Putamen (tissue), 1 donor: ENCODE measurements around the gene EML4.

Experiments used
- DNase-seq: peaks from one replicate; pipeline ENCODE4 v3.0.0-alpha.2; 2016; ENCODE audit warnings: low spot score

EML4 gene

DNA sequence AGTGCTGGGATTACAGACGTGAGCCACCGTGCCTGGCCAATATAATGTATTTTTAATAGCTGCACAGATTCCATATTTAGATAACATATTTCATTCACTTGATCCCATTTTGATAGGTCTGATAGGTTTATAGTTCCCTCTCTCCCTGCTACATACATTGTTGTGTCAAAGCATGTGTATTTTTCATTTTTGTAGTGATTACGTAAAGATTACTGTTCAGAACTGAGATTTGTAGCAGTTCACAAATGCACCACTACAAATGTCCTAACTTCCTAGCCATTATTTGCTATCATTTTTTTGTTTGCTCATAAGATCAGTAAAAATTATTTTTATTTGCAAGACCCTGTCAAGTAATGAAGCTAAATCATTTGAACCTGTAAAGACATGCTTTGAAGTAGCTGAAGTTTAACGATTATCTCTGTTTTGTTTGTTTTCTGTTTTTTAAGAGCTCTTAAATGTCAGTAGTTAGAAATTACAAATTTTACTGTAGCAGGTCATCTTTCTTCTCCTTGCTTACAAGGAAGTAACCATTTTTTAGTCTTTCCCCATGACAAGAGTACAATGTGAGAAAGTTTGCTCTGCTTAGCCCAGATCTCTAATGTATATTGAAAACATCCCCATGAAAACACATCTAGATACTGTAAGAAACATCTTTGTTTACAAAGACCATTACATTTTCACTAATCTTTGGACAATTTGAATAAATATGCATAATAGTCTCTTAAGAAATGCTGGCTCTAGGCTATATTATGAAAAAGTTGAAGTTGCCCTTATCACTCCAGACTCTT, 54.1 kb downstream of the EML4 start:
- no peak for DNase-seq

DNA sequence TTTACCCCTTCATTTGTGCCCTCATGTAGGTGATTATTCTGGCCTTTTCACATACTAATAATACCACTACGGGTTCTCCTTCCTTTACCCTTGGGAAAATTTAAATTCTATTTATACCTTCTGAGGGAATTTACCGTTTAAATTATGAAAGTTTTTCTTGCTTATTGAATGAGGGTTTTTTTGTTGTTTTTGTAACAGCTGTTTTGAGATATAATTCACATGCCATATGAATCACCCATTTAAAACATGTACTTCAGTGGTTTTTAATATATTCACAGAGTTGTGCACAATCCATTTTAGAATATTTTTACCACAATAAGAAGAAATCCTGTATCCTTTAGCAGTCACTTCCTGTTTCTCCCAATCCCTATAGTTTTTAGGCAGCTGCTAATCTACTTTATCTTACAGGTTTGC, 54.7 kb downstream of the EML4 start:
- no peak for DNase-seq

DNA sequence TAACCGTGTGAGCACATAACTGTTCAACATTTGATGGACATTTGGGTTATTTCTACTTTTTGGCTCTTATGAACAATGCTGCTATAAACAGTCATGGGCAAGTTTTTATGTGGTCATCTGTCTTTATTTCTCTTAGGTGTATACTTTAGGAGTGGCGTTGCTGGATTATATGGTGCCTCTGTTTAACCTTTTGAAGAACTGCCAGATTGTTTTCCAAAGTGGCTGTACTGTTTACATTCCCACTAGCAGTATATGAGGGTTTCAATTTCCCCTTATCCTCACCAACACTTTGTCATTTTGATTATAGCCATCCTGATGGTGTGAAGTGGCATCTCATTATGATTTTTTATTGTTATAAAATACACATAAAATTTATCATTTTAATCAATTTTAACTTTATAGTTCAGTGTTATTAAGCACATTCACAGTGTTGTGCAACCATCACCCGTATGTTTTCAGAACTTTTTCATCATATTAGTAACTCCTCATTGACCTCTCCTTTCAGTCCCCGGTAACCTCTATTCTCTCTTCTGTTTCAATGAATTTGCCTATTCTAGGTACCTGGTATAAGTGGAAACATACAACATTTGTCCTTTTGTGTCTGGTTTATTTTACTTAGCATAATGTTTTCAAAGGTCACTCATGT, 55.4 kb downstream of the EML4 start:
- no peak for DNase-seq

DNA sequence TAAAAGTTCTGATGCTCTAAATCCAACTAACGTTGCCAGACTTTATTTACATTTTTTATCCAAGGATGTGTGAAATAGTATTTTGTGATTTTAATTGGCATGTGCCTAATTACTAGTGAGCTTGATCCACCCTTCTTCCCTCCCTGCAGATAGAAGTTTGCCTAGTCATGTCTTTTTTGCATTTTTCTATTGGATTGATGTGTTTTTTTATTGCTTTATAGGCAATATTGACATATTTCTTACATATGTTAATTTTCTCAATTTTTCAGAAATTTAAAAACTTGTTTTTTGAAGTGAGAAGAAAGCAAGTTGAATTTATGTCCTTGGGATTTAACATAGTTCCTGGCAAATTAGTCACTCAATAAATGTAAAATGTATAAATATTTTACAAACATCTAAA, 56.4 kb downstream of the EML4 start:
- no peak for DNase-seq

DNA sequence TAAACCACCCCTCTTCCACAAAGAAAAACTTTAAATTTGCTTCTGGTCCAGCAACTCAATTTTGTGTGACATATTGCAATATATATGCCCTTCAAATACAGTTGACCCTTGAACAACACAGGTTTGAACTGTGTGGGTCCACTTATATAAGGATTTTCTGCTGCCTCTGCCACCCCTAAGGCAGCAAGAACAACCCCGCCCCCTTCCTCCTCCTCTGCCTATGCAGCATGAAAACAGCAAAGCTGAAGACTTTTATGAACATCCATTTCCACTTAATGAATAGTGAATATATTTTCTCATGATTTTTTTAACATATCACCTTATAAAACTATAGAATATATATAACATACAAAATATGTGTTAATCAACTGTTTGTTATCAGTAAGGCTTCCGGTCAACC, 58.3 kb downstream of the EML4 start:
- DNase-seq, result no peak

DNA sequence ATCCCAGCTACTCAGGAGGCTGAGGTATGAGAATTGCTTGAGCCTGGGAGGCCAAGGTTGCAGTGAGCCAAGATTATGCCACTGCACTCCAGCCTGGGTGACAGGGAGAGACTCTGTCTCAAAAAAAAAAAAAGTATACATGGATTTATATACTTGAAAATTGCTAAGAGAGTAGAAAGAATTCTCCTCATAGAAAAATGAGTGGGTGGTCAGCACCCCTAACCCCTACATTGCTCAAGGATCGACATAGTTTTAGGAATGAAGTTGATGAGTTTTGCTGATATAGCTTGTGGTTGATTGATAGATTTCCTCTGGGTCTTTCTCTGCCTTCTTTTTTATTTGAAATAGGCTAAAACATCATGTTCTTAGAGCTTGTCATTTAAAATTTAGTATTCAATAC, 58.9 kb downstream of the EML4 start:
- no peak for DNase-seq

DNA sequence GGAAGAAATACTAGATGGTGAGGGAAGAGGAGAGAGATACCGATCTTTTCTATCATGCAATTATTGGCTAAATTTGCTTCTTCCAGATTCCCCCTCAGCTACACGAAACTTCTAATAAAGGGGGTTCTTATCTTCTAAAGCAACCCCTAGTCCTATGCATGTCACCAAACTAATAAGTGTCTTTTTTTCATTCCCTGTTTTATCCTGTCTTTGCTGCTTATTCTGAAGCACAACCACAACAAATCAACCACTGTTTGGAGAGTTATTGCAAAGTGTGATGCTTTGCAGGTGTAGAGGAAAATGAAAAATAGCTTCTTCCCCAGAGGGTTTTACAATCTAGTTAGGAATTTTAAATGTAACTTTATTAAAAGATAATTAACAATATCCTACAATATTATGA, 60.8 kb downstream of the EML4 start:
- DNase-seq, result no peak

DNA sequence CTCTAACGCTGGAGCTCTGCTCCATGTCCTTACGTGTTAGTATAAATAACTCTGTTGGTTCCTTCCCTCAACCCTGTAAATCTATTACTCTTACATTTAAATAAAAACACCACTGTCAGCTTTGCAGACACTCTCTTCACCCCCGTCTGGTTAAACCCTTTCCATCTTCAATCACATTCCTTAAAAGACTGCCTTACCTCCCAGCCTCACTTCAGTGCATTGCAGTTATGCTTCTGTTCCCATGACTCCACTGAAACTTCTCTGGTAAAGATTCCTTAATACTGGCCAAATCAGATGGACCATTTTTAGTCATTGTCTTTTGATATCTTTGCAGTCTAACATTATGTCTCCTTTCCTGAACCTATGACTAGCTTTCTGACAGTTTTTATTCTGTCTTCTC, 61.7 kb downstream of the EML4 start:
- DNase-seq, result no peak

DNA sequence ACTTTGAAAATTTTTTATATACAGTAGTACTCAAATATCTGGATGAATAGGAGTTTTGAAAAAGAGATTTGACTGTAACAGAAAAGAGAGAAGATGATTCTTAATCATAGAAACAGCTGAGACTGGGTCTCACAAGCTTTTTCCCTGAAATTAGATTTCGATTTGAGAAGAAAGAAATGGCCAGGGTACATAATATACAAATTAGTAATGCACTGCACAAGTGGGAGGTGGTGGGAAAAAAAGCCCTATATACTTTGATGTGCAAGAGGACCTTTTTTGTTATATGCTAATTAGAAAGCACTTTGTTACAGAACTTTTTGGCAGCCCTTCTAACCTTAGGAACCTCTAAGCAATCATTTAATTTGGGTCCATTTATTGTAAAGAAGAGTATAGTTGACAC, 62.9 kb downstream of the EML4 start:
- no peak for DNase-seq

DNA sequence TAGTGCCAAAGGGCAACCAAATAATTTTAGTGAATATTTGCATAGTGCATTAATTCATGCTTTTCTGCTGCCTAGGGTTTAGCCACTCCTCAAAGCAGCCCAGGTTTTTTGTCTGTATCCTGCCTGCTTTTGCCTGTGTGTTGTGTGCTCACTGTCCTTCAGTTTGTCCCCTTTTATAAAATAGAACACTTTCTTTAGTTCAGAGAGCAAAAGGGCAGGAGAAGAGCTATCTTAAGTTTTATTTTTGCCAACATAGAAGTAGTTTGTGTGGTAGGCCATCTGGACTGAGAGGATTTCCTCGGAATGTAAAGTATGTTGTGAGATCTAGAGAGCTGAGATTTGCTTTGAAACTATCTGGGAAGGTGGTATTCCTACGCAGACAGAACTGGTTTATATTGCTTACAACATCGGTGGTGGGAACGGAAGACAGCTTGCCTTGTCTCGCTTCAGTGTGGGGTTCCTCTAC, 64.9 kb downstream of the EML4 start:
- DNase-seq, result no peak

DNA sequence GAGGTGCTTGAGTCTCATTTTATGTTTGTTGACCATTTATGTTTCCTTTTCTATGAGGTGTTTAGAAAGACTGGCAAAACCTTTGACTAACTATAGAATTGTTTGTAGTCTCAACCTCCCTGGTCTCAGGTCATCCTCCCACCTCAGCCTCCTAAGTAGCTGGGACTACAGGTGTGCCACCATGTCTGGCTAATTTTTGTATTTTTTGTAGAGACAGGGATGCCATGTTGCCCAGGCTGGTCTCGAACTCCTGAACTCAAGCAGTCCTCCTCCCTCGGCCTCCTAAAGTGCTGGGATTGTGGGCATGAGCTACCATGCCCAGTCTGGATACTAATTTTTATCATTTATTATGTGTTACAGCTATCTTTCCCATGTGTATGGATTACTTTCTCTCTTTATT, 67.8 kb downstream of the EML4 start:
- no peak for DNase-seq

DNA sequence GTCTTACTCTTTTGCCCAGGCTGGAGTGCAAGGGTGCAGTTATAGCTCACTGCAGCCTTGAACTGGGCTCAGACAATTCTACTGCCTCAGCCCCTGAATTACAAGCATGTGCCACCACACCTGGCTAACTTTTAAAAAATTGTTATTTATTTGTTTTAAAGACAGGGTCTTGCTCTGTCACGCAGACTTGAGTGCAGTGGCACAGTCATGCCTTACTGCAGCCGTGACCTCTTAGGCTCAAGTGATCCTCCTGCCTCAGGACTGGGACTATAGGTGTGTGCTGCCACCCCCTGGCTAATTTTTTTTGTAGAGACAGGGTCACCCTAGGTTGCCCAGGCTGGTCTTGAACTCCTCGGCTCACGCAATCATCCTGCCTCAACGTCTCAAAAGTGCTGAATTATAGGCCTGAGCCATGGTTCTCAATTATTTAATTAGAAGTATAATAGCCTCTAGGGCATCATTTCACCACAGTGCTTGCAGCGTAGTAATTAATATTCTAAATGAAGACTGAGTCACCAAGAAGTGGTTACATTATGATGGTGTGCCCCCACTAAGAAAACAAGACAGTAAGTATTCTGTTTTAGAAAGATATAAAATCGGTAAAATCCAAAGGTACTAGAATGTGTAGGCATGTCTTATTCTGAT, 69.6 kb downstream of the EML4 start:
- DNase-seq, result no peak

DNA sequence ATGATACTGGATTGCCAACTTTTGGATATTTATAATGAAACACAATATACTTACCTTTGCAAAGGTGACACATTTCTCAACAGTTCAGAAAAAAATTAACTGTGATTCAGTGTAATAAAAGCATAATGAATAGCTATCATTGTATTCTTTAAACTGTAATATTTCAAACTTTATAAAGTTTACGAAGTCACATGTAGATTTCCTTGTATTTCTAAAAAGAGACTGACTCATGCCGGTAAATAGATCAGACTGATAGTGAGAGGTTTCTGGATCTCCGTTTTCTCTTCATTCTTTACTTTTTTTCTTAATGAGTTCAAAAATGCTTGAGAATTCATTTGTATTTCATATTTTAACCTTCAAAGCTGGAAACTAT, 70.1 kb downstream of the EML4 start:
- DNase-seq, result no peak

DNA sequence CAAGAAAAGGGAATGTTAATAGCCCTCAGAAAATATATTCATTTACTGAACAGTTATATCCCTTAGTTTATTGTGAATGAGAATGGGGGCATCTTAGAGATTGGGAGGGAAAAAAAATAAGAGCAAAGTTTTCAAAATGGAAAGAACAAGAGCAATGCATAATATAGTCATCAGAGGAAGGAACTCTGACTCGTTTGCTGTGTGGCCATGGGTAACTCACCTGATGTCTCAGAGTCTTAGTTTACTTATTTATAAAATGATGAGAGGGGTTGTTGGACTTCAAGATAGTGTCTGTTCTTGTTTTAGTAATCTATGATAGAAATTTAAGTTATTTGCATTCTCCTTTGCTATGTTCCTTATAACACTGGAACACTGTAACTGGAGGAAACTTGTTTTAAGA, 70.7 kb downstream of the EML4 start:
- DNase-seq, result no peak

DNA sequence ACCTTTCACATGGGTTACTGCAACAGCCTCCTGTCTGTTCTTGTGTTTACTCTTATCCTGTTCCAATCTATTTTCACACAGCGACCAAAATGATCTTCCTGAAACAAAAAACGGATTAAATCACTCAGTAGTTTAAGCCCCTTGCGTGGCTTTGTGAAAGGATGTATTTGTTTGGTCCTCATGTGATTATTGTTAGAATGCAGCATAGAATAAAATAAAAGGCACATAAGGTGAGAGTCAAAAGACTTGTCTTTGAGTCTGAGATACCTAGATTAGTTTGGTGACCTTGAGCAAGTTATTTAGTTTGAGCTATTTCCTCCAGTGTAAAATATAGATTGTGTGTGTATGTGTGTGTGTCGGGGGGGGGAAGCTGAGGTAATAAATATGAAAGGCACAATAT, 72.4 kb downstream of the EML4 start:
- no peak for DNase-seq

DNA sequence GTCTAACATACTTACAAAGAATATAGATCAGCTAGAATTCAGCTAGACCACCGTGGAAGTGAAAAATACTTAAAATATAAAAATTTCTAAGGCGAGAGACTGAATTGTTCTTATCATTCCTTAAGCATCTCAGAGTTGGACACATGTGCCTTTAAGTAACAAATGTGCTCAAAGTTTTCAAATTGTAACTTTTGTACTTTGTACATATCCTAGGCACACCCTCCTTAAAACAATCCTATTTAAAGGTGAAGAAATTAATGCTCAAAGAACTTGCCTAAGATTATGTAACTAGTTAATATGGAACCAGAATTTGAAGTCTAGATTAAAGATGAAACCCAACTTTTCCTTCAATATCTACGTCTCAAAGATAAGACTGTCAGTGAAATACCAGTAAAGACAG, 74.1 kb downstream of the EML4 start:
- no peak for DNase-seq

DNA sequence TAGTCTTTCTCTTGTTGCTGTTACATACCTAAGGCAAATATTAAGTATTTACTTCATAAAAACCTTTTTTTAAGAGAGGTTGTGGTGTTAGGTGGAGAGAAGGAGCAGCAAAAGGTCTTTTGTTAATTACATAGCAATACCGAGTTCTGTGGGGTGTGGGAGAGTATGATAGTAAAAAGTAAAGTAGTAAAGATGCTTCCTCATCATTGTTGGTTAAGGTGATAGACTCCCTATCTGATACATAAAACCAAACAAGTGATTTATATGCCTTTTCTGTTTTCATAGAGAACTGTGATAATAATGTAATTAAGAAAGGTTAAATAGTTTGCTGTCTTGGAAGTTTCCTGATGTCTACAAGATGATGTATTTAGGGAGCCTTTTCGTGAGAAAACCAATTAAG, 75.4 kb downstream of the EML4 start:
- DNase-seq, result no peak

DNA sequence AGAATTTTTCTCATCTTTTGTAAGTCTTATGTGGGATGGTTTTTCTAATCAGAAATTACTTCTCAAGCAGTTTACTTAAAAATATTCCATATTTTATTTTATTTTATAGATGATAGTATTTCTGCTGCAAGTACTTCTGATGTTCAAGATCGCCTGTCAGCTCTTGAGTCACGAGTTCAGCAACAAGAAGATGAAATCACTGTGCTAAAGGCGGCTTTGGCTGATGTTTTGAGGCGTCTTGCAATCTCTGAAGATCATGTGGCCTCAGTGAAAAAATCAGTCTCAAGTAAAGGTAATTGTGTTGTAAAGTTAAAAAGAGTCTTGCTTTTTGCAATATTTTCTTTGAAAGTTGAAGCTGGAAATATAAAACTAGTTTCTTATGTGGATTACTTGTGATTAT, 76.2 kb downstream of the EML4 start:
- no peak for DNase-seq

DNA sequence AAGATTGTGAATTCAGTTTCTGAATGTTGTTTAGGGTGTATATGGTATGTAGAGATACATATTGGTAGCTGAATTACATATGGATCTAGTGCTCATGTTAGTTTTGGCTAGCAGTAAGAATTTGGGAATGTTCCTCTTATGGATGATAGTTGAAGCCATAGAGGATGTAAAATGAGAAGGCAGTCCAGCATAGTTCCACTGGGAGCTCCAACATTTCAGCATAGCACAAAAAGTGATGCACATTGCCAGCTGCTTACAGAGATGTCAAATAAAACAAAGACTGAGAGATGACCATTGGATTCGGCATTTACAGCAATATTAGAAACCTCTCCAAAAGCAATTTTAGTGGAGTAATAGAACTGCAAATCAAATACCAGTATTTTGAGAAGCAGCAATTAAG, 77.4 kb downstream of the EML4 start:
- DNase-seq, result no peak

DNA sequence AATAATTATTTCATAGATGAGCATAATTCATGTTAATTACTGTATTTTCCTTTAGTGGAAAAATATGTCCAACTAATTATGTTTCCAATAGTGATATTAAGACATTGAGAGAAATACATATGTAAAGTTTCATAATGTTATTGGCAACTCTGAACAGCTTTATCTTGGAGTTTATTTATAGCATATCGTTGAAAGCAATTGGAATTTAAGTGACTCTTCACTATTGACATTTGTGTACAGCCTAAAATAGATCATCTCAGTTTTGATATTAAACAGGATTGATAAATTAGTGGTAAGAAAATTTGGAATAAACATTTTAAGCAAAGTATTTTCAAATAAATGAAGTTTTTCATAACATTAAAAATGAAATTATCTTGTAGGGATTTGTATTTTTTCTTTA, 79.7 kb downstream of the EML4 start:
- DNase-seq, result no peak

DNA sequence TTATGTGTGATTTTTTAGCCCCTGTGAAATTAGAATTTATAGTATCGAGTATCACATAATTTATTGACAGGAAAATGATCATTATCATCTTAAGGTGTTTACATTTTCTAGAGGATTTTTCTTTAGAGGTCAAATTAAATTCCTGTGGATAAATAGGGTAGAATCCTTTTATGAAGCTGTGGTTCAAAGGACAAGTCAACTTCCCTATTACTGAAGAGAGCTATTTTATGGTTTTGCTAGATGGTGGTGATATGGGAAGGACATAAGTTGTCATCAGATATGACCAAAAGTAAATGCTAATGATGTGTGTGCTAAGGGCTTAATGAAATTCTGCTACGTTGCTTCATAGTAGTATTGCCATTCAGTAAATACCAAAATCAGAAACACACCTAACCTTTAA, 80.1 kb downstream of the EML4 start:
- no peak for DNase-seq

DNA sequence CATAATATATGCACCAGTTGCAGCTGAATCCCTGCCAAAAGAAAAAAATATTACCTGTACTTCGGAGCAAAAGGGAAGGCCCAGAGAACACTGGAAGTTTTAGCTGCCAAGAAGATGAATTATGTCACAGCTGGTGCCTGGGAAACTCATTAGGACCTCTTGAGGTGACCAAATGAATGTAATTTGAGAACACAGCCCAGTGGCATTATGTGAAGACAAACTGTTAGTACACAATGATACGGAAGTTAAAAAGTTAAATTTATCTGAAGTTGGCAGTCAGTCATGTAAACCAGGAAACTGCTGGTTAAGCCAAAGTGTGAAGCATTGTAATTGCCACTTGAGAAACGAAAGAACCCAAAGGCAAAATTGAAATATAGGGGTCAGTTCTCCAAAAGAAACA, 80.7 kb downstream of the EML4 start:
- no peak for DNase-seq

DNA sequence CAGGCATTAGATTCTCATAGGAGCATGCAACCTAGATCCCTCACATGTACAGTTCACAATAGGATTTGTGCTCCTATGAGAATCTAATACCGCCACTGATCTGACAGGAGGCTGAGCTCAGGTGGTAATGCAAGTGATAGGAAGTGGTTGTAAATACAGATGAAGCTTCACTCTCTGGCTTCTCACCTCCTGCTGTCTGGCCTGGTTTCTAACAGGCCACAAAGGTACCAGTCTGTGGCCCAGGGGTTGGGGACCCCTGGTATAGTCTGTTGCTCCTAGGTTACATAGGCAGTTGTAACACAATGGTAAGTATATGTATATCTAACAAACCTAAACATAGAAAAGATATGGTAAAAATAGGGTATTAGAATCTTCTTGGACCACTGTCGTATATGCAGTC, 81.8 kb downstream of the EML4 start:
- DNase-seq, result no peak

DNA sequence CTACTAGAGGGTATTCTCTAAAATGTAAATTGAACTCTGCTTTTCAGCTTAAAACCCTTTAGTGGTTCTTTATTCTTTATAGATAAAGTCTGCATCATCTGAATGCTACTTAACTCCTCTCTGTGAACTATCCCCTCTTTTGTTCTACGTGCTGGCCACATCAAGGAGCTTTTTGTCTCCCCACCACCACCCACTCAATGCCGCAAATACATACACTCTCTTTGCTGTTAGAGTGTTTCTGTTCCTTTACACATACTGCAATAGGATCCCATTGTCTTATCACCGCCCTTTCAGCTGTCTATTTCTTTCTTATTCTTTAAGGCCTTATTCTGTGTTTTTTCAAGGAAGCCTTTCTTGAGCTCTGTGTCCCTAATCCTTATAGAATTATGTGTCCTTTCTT, 83.3 kb downstream of the EML4 start:
- no peak for DNase-seq
